ENCODE results near the gene KCNJ10.

KCNJ10 gene

GRCh38 chr1:159964144-159964543 is 105.8 kb downstream of the KCNJ10 start:
- no peak for DNase-seq (ENCODE audit: low read depth in 2 of 2)

DNA sequence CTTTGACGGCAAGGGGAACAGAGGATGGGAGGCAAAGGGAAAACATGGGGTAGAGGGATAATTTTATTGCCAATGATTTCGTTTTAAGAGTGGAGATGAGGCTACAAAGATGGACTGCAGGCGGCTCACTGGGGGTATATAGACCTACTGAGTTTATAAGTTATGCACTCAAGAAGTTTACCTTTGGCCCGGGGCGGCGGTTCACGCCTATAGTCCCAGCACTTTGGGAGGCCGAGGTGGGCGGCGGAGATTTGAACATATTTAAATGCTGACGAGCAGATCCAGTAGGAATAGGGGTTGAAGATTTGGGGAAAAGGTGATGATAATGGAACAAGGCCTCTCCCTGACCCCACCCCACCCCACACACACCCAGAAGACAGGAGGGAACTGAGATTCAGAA is 107.8 kb downstream of the KCNJ10 start:
- no peak for DNase-seq (ENCODE audit: low read depth in 2 of 2)

- no peak for DNase-seq (ENCODE audit: low read depth in 2 of 2)
These were observed 108.3 kb downstream of the KCNJ10 start for GRCh38 chr1:159961636-159962035.

DNA sequence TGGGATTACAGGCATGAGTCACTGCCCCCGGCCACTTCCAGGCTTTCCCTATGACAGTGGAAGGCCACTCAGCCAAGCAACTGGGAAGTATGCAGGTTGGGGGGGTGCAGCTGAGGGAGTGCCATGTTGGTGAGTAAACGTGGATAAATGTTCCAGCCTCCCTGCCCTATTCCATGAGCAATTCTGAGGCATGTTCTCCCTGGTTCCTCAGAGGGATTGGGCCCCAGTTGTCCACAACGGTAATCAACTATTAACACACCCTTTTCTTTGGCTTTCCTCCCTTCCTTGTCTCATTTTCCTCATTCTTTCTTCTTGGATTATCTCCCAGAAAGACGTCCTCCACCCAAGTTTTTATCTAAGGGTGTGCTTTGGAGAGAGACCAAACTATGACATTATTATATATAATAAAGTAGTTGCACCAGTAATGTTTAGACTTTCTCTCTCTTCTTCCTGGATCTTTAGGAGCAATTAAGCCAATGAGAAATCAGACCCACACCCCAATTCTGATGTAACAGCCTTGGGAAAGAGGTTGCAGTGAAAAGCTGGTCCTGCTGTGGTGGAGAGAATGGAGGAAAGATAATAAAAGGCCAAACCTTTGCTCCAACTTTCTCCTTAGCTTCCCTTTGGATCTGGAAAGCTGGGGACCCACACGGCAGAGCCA is 109.1 kb downstream of the KCNJ10 start:
- no peak for DNase-seq (ENCODE audit: low read depth in 2 of 2)

DNA sequence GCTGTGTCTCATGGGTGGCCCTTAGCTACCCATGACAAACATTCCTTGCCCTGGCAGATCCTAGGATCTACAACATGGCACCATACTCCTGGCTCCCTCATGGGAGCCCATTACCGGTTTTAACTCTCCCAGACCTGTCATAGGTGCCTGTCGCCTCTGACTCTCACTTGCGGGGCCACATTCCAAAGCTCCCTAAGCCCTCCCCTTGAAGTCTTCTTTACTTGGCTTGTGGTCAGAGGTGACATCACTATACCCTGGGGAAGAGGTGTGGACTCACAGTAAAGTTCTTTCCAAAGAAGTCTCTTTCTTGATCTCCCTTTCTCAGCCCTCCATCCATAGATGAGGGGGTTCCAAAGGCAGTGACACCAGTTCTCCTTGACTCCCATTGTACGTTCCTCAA is 110.5 kb downstream of the KCNJ10 start:
- DNase-seq (ENCODE audit: low read depth in 2 of 2): no peak

DNA sequence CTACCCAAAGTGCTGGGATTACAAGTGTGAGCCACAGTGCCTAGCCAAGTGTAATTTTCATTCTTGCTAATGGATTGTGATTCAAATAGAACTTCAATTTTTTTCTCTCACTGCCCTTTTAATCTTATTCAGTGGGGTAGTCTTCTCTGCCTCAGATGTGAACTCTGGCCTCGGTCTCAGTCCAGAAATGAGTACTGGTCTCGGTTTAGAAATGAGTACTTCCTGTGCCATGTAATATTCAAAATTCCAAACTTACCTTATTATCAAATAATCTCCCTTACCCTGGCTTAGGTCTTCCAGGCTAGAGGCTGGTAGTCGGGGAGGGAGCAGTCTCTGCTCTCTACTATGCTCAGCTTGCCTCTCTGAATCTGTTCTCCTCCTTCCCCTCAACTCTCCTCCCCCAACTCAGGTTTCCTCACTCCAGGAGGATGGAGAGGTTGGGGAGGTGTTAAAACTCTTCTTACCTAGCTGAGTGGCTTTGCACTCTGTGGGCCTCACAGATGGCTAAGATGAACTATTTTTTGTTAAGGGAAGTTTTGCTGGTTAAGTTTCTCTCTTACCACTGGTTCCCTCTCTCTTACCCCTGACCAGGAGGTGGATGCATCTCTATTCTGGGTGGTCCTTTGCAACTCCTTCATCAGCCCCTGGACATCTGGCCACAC is 111.1 kb downstream of the KCNJ10 start:
- DNase-seq (ENCODE audit: low read depth in 2 of 2): no peak

GRCh38 chr1:159957824-159958268 is 112.1 kb downstream of the KCNJ10 start:
- DNase-seq (ENCODE audit: low read depth in 2 of 2): no peak

DNA sequence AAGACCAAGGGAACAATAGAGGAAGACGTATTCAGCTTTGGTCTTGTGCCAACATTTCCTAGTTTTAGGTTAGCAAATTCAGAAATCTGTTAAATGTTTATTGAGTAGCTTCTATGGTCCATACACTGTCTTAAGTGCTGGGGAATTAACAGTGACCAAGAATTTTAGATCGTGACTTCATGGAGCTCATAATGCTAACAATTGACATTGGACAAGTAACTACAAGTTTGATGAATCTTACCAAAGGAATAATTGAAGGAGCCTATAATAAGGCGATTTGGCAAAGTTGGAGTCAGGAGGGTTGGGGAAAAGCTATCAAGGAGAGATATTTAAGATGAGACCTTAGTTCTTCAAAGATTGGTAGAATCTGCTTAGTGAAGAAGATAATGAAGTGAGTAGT is 114.5 kb downstream of the KCNJ10 start:
- no peak for DNase-seq (ENCODE audit: low read depth in 2 of 2)

- DNase-seq (ENCODE audit: low read depth in 2 of 2): no peak
These were observed 116.1 kb downstream of the KCNJ10 start, which contains the start of gene SLAMF9 for GRCh38 chr1:159953536-159954515. TSS of gene SLAMF9 (minus strand) at chr1:159954237. CDS start at chr1:159954137, 100 bp downstream.

DNA sequence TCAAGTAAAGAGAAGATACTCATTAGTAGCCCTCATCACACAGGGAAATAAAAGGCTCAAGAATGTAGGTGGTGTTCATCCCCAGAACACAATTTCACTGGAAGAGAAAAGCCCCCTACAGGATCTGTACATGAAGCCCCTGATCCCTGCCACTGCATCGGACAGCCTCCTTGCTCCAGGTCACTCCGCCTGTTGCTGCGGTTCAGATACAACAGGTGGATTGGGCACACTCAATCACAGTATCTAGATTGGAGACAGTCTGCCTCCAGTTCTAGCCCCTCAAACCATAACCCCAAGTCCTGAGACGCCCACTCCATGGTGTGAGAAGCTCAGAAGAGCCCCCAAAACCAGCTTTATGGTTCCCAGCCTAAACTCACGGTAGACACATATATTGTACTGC is 117.0 kb downstream of the KCNJ10 start:
- DNase-seq (ENCODE audit: low read depth in 2 of 2): no peak

- DNase-seq (ENCODE audit: low read depth in 2 of 2): no peak
These were observed 118.4 kb downstream of the KCNJ10 start for GRCh38 chr1:159951551-159951950.

- no peak for DNase-seq (ENCODE audit: low read depth in 2 of 2)
These were observed 118.9 kb downstream of the KCNJ10 start for GRCh38 chr1:159951016-159951415.

DNA sequence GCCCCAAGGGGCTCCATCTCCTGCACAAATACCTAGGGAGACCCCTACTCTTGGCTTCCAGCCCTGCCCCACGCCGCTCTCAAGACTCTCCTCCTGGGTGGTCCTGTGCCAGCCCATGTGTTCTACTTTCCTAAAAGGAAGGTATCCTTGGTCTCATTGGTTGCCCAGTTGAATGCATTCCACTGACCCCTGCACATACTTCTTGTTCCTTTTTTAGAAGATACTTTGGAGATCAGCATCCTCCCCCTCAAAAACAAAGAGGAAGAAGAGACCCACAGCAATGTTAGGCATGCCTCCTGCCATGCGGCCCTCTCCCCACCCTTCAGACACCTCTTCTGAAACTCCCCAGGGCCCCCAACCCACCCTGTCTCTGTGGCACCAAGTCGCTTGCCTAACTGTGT is 120.0 kb downstream of the KCNJ10 start:
- DNase-seq (ENCODE audit: low read depth in 2 of 2): no peak

- DNase-seq (ENCODE audit: low read depth in 2 of 2): no peak
These were observed 120.8 kb downstream of the KCNJ10 start for GRCh38 chr1:159949123-159949522.

Data from stimulated activated CD8-positive, alpha-beta memory T cell treated with anti-CD3 and anti-CD28 coated beads, Interleukin-7, amount 100 ng/mL, for 1 hour (primary cell).